Measurements from ENCODE around the gene RGS7BP. TPM values are rescaled to one million over a fixed set of nuclear protein-coding genes. Genes with fewer than 3 reads are reported as not detected.

Gene RGS7BP
- total RNA-seq, 1 experiment from 2014 or later: not detected

Other genes with a start within 250 kb of the RGS7BP start
- not detected in 2 replicates for gene SHISAL2B, start 184.5 kb downstream of the RGS7BP start, total RNA-seq (2014; rRNA removed; shearing (Covaris generic); ENCODE audit: low replicate concordance)